ENCODE measurements around the gene EPS15.

- no peak for TF ChIP-seq EZH2phosphoT487 (IDR thresholded peaks at IDR 0.05; ENCODE audit: insufficient read depth, low read depth)
- TF ChIP-seq EZH2 (IDR thresholded peaks at IDR 0.05; ENCODE audit: insufficient read depth, poor library complexity, severe bottlenecking) = no peak
Observed at GRCh38 chr1:51552929-51553807, 34.1 kb upstream of the EPS15 start.

All from GM23248 (cell line).